ENCODE measurements around the gene ADCK1. TPM values are rescaled to one million over a fixed set of nuclear protein-coding genes. Genes with fewer than 3 reads are reported as not detected.

The ADCK1 gene
- total and polyA plus RNA-seq, 9 of the 15 experiments (the other 6 are each of a cell fraction or from before 2014, with no cell fraction given): 2.8 to 8.9 (median 4.3) TPM

DNA sequence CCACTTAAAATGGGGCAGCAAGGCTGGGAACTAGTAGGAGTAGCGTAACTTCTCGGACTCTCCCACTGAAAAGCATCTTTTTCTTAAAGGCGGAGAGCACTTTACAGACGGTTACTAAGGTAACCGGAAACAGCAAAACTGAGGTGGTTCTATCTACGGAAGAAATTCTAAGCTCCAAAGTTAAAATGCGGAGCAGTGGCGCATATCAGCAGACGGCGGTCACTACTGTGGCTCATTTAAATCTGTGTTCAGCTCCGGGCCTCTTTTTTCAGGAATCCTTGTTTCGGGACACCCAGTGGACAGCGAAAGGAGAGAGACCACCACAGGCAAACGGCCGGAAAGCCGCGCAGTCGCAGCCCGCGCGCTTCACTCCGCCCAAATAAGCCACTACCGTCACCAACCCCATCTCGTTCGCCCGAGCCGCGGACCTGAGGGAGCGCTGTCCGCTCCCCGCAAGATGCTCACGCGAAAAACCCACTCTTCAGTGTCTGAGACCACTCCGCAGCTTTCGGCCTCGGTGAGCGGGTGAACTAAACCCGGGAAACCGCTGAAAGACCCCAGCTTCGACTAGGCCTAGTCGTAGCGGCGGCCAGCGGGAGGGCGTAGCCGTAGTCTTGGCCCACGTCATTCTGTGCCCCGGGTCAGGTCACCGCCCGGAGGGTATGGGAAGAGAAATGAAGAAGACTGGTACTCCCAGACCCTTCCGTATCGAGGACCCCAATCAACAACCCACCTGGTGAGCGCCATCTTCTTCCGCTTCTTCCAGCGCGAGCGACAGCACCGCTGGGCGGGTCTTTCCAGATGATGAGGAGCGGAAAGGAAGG is 39.3 kb upstream of the ADCK1 start, which contains the start of gene SNW1 (continued):
- TF ChIP-seq POLR2AphosphoS5 (IDR thresholded peaks at IDR 0.05; ENCODE audit: control insufficient read depth, insufficient read depth, low read depth, low read length): peak; percentile 56; the same call in 1 of the 2 replicates
- TF ChIP-seq, protein P1, sequence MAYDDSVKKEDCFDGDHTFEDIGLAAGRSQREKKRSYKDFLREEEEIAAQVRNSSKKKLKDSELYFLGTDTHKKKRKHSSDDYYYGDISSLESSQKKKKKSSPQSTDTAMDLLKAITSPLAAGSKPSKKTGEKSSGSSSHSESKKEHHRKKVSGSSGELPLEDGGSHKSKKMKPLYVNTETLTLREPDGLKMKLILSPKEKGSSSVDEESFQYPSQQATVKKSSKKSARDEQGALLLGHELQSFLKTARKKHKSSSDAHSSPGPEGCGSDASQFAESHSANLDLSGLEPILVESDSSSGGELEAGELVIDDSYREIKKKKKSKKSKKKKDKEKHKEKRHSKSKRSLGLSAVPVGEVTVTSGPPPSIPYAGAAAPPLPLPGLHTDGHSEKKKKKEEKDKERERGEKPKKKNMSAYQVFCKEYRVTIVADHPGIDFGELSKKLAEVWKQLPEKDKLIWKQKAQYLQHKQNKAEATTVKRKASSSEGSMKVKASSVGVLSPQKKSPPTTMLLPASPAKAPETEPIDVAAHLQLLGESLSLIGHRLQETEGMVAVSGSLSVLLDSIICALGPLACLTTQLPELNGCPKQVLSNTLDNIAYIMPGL (CRISPR knock-in tag; IDR thresholded peaks at IDR 0.05): no peak
- no peak for TF ChIP-seq MCM7 (IDR thresholded peaks at IDR 0.05)
- no peak for TF ChIP-seq BDP1 (IDR thresholded peaks at IDR 0.05; ENCODE audit: insufficient read depth, insufficient read length)
- TF ChIP-seq, protein P2, sequence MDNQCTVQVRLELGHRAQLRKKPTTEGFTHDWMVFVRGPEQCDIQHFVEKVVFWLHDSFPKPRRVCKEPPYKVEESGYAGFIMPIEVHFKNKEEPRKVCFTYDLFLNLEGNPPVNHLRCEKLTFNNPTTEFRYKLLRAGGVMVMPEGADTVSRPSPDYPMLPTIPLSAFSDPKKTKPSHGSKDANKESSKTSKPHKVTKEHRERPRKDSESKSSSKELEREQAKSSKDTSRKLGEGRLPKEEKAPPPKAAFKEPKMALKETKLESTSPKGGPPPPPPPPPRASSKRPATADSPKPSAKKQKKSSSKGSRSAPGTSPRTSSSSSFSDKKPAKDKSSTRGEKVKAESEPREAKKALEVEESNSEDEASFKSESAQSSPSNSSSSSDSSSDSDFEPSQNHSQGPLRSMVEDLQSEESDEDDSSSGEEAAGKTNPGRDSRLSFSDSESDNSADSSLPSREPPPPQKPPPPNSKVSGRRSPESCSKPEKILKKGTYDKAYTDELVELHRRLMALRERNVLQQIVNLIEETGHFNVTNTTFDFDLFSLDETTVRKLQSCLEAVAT (IDR thresholded peaks at IDR 0.05): peak in 1 of 2 experiments; percentile 46; a peak in 1 of 4 replicates
- TF ChIP-seq C11orf30 (IDR thresholded peaks at IDR 0.05; ENCODE audit: low read depth): peak; percentile 46; the same call in 1 of the 2 replicates
- TF ChIP-seq, protein P3, sequence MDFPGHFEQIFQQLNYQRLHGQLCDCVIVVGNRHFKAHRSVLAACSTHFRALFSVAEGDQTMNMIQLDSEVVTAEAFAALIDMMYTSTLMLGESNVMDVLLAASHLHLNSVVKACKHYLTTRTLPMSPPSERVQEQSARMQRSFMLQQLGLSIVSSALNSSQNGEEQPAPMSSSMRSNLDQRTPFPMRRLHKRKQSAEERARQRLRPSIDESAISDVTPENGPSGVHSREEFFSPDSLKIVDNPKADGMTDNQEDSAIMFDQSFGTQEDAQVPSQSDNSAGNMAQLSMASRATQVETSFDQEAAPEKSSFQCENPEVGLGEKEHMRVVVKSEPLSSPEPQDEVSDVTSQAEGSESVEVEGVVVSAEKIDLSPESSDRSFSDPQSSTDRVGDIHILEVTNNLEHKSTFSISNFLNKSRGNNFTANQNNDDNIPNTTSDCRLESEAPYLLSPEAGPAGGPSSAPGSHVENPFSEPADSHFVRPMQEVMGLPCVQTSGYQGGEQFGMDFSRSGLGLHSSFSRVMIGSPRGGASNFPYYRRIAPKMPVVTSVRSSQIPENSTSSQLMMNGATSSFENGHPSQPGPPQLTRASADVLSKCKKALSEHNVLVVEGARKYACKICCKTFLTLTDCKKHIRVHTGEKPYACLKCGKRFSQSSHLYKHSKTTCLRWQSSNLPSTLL (IDR thresholded peaks at IDR 0.05): peak; percentile 82
- no peak for TF ChIP-seq NR2C2 (CRISPR knock-in tag; IDR thresholded peaks at IDR 0.05)
- peak; percentile 80 for TF ChIP-seq NR2C2 (tag; IDR thresholded peaks at IDR 0.05)
- TF ChIP-seq, protein P4, sequence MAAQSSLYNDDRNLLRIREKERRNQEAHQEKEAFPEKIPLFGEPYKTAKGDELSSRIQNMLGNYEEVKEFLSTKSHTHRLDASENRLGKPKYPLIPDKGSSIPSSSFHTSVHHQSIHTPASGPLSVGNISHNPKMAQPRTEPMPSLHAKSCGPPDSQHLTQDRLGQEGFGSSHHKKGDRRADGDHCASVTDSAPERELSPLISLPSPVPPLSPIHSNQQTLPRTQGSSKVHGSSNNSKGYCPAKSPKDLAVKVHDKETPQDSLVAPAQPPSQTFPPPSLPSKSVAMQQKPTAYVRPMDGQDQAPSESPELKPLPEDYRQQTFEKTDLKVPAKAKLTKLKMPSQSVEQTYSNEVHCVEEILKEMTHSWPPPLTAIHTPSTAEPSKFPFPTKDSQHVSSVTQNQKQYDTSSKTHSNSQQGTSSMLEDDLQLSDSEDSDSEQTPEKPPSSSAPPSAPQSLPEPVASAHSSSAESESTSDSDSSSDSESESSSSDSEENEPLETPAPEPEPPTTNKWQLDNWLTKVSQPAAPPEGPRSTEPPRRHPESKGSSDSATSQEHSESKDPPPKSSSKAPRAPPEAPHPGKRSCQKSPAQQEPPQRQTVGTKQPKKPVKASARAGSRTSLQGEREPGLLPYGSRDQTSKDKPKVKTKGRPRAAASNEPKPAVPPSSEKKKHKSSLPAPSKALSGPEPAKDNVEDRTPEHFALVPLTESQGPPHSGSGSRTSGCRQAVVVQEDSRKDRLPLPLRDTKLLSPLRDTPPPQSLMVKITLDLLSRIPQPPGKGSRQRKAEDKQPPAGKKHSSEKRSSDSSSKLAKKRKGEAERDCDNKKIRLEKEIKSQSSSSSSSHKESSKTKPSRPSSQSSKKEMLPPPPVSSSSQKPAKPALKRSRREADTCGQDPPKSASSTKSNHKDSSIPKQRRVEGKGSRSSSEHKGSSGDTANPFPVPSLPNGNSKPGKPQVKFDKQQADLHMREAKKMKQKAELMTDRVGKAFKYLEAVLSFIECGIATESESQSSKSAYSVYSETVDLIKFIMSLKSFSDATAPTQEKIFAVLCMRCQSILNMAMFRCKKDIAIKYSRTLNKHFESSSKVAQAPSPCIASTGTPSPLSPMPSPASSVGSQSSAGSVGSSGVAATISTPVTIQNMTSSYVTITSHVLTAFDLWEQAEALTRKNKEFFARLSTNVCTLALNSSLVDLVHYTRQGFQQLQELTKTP (IDR thresholded peaks at IDR 0.05; ENCODE audit: low read depth in 1 of 2, partially characterized antibody in 2 of 2): peak in 1 of 2 experiments; percentile 40
- TF ChIP-seq ZNF253 (CRISPR knock-in tag; conservative IDR thresholded peaks at IDR 0.05): no peak
- TF ChIP-seq, protein P5, sequence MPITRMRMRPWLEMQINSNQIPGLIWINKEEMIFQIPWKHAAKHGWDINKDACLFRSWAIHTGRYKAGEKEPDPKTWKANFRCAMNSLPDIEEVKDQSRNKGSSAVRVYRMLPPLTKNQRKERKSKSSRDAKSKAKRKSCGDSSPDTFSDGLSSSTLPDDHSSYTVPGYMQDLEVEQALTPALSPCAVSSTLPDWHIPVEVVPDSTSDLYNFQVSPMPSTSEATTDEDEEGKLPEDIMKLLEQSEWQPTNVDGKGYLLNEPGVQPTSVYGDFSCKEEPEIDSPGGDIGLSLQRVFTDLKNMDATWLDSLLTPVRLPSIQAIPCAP (CRISPR knock-in tag; IDR thresholded peaks at IDR 0.05; ENCODE audit: borderline replicate concordance): no peak
- no peak for TF ChIP-seq GTF2F1 (IDR thresholded peaks at IDR 0.05; ENCODE audit: low read depth, low read length)
- TF ChIP-seq MTA3 (IDR thresholded peaks at IDR 0.05; ENCODE audit: borderline replicate concordance): peak; percentile 51; the same call in 1 of the 2 replicates

Data from K562 (cell line).